ENCODE data around the gene IFRD2.

GRCh38 chr3:50340448-50341329 lies 48.5 kb upstream of the IFRD2 start, which contains the start of gene RASSF1:
- TF ChIP-seq SIN3A (IDR thresholded peaks at IDR 0.05; ENCODE audit: borderline replicate concordance, insufficient read depth, low read depth, low read length), result no peak
- no peak for TF ChIP-seq POLR2AphosphoS5 (IDR thresholded peaks at IDR 0.05; ENCODE audit: low read depth, low read length)
- no peak for TF ChIP-seq CTCF (IDR thresholded peaks at IDR 0.05)
- no peak for TF ChIP-seq TCF7L2 (IDR thresholded peaks at IDR 0.05; ENCODE audit: low read depth, low read length)

All from Panc1 (cell line).